ENCODE data around the gene ILDR1.
A peak's percentile ranks its signal among the peaks of the same experiment; 100 is the strongest.

ILDR1 gene

GRCh38 chr3:122014741-122015140 lies 7.3 kb downstream of the ILDR1 start:
- DNase-seq, result no peak

DNA sequence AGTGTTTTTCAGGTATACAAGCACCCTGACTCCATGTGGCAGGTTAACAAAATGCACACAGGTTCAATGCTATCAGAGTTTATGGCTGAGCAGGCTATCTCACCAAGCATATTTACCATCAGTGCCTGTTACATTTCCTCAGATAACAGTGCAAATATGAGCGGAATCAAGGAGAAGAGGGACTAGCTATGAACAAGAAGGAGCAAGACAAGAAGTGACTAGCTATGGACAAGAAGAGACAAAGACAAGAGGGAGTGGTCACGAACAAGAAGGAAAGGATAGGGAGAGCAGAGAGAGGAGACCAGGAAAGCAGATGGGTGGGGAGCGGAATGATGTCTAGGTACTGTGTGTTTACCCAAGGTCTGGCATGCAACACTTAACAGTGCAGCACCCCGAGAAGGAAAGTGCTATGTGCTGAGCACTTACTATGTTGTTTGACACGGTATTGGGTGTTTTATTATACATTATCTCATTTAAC lies 8.6 kb downstream of the ILDR1 start:
- no peak for DNase-seq

DNA sequence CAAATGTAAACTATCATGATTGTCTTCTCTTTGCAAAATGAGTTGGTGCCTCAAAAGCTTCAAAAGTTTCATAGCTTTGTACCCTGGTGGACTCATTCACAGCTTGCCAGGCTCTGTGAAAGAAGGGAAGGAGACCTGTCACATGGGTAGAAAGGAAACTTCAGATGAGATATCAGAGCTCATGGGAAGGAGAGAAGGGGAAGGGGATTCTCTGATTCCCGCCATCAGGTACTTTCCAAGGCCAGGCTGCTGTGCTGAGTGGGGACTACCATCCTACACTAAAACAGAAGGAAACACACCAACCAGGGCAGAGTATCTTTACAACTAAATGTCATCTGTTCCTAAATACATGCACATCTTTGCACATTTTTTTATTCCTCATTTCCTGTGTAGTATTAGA lies 9.2 kb downstream of the ILDR1 start:
- DNase-seq, result no peak

DNA sequence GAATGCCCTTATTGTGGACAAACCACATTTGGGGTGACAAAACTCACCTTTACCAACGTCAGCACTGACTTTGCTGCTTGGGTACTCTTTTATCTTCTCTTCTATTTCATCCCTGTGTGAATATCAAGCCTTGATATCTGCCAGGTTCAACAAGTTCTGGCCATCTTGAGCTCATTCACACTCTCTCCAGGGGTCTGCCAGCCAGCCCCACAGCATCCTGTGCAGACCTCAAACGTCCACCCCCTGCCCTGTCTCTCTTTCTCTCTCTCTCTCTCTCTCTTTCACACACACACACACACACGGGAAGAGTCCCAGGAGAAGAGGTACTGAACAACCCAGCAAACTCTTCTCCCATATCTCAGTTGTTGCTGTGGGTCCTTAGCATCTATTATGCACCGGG lies 10.7 kb downstream of the ILDR1 start:
- DNase-seq, result no peak

DNA sequence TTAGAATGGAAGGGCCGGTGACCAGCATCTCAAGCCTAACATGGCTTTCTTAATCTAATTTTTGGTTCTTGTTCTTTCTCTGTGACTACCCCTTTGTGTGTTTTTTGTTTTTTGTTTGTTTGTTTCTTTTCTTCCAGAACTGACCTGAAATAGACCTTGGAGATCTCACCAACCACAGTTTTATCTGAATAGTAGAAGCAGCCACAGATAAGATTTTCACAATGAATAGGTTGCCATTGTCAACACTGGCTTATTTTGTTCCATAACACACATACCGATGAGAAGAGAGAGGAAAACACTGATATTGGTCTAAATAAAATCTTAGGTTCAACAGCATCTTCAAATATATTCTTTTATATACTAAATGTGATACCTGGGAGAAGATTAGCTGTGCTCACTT lies 11.5 kb downstream of the ILDR1 start:
- DNase-seq, result no peak

- no peak for DNase-seq
Observed at GRCh38 chr3:122008166-122008565, 13.9 kb downstream of the ILDR1 start.

DNA sequence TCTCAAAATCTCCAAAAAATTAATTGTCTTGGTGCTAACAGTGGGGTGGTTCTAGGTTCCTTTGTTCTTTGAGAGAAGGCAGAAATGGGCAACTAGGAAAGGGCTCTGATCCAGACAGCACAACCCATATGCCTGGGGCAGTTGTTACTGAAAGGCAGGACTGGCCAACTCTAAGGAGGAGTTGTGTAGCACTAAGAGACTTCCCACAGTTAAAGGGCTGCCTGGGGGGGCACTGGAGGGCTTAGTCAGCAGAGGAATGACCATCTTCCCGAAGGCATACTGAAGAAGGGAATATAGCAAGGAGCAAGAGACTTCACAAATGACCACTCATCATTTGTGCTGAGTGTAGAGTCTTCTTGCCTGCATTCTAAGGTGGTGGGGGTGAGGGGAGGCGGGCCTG lies 15.8 kb downstream of the ILDR1 start:
- DNase-seq, result no peak

GRCh38 chr3:122004991-122005565 lies 17.0 kb downstream of the ILDR1 start:
- DNase-seq, result no peak

DNA sequence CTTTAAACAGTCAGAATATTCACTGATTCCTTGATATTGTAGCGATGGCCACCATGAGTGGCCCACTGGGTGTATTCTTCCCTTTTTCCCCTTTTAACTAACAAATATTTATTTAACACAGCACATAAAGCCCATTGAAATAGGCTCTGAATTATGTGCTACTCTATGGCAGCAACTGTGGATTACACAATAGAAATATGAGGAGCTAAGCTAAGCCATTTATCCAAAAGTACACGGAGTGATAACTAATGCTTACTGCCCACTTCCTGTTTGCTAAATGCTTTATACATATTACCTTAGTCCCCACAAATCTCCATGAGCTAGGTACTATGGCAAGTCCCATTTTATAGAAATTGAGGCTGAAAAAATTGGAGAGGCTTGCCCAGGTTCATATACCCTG lies 17.9 kb downstream of the ILDR1 start:
- DNase-seq, result no peak

DNA sequence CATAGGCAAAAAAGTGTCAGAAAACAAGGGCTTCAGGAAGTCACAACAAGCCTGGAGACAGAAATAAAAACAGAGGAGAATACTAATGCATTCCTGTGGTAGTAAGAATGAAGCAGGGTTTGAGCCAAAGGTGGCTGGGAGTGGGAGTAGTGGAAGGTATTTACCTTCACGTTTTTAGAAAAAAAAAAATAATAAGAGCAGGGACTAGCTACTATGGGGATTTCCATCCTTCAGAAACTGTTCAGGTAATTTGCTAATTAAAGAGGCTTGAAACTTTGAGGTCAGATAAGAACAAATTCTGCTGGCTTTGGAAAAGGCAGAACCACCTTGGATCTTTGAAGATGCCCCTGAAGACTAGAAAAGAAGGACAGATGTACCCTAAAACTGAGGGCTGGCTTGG lies 18.4 kb downstream of the ILDR1 start:
- DNase-seq, result no peak

DNA sequence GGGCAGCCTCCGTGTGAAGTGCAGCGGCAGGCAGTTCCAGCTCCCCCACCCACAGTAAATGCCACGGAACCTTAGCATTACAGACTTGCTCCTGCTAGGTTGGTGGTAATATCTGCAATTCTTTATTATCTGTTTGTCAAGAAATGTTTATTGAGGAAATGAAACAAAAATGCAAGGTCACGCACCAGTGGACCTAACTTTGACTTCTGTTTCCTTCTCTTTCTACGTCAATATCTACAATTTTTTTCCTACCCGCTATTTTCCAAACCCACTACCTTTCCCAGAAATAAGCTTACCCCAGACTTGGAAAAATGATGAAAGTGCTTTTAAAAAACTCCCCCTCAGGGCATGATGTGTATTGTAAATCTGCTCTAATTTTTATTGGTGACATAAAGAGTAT lies 18.9 kb downstream of the ILDR1 start:
- DNase-seq, result no peak

DNA sequence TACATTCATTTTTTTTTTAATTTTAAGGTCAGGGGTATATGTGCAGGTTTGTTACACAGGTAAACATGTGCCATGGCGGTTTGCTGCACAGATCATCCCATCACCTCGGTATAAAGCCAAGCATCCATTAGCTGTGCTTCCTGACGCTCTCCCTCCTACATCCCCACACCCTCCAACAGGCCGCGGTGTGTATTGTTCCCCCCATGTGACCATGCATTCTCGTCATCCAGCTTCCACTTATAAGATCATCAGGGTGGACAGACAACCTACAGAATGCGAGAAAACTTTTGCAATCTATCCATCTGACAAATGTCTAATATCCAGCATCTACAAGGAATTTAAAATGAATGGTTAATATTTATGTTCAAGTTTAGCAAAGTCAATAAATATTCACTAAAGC lies 19.4 kb downstream of the ILDR1 start:
- DNase-seq, result no peak

GRCh38 chr3:122001892-122002291 lies 20.2 kb downstream of the ILDR1 start:
- DNase-seq, result no peak

DNA sequence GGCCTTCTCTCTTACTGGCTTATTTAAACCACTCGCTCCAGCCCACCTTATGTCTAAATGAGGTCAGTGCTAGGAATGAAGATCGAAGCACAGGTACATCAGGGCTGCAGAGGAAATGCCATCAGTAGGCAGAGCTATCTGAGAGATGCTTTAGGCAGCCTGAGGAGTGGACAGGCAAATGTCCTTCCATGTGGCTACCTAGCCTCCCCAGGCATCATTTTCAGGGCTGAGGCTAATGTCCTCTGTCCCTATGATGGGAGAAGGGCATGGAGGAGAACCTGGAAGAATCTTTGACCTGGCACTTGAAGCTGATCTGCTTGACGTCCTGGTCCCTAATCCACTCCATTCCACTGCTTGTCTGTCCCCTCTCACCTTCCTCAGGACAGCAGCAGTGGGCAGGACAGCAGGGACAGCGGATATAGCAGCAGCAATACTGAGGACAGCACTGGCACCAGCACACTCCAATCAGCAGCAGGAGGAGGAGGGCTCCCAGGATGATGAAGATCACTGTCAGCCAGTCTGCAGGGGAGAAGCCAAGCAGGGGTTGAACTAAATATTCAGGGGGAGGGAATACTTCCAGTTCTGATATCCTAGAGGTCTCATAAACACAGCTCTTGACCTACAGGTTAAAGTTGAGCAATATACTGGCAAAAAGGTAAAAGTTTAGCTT lies 21.0 kb downstream of the ILDR1 start:
- DNase-seq, result no peak

- no peak for DNase-seq
Observed at GRCh38 chr3:121999931-122000330, 22.1 kb downstream of the ILDR1 start.

DNA sequence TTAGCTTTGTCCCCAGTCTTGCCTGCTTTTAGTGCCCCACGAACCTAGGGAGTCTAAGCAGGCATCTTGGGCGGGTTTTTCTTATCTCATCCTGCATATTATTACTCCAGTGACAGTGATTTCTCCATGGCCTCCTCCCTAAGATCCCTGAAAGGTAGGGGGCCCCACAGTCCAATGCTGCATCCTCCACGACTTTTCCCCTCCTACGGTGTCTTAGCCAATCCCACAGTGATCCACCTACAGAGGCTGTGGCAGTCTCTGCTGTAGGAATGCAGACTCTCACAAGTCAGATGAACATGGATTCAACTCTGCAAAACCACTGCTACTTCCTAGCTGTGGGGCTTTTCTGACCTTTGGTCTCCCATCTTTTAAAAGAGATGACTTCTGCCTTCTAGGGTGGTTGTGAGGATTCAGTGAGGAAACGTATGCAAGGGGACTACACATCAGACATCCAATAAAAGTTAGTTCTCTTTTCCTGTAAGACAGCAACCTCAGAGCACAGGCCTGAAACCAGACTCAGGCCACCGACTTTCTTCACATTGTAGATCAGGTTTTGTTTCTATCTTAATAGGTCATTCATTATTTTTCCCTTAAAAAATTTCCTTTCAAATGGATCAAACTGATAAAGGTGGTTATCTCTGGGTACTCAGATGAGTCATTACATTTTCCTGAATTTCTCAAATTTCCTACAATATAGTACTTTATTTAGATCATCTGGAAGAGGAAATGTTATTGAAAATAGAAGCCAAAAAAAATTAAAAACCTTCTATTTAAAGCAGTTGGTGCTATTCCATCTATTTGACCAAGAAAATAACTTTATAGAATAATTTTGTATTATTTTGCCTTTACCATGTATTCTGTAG lies 23.2 kb downstream of the ILDR1 start:
- no peak for DNase-seq

GRCh38 chr3:121998030-121998580 lies 23.9 kb downstream of the ILDR1 start:
- no peak for DNase-seq

GRCh38 chr3:121997372-121997771 lies 24.7 kb downstream of the ILDR1 start:
- no peak for DNase-seq

GRCh38 chr3:121996441-121996840 lies 25.6 kb downstream of the ILDR1 start:
- no peak for DNase-seq

DNA sequence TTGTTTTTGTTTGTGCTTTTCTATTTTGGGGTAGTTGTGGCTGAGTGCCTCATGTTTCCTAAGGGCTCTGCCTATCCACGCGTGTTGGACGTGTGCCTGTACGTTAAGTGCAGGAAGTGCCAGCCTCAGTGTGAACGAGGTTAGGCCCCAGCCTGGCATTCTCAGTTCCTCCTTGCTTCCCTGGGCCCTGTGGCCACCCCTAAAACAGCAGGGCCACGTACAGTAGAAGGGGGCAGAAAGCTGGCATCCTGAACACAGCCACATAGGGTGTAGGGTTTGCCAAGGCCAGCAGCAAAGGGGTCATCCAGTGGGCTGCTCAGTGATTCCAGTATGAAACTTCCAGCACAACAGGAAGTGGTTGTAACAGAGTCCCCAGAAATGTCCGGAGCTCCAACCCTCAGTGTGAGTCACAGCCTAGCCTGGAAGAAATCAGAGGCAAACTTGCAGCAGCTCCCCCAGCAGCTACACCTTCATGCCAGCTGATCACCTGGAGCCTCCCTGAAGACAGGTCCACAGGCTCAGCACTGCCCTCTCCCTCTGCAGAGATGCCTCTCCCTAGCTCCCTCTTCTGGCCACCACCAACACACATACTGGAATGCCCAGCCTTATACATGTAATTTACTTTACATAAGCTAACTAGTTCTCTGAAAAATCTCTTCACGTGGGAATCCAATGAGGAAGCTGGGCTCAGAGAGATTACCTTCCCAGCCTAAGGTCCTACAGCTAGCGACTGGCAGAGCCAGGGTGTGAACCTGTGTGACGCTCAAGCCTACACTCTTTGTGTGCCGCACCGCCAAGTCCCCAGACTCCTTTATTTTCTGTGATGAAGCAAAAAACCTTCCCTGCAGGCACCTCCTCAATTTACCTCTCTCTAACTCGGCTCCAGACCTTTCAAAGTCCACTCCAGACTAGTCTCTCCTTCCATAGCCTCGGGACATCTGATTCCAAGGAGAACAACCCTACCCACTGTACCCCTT lies 26.6 kb downstream of the ILDR1 start:
- DNase-seq, result peak; percentile 5

GRCh38 chr3:121994551-121994950 lies 27.5 kb downstream of the ILDR1 start:
- no peak for DNase-seq
